Measurements from ENCODE around the gene B3GAT1. TPM values are rescaled to one million over a fixed set of nuclear protein-coding genes. Genes with fewer than 3 reads are reported as not detected.

B3GAT1 gene
- total RNA-seq, 2 donors from 2014 or later, result 0.16 TPM; not detected in 1

- H3K4me1 ChIP-seq, result no peaks in the 10 kb centered on the region
- H3K4me3 ChIP-seq, result no peak overlapping the region
- no peaks in the 10 kb centered on the region for H3K9me3 ChIP-seq
- no peak for TF ChIP-seq CTCF (IDR thresholded peaks at IDR 0.05)
- no peak for DNase-seq (ENCODE audit: low spot score)
- no peak overlapping the region for H3K27ac ChIP-seq
- H3K36me3 ChIP-seq, result no peaks in the 10 kb centered on the region
- H3K27me3 ChIP-seq, result no peaks in the 10 kb centered on the region
Measured at GRCh38 chr11:134372536-134372935, 39.5 kb downstream of the B3GAT1 start.

GRCh38 chr11:134371436-134372185 lies 40.4 kb downstream of the B3GAT1 start:
- Histone ChIP-seq H3K27ac (no peak overlapping the region), H3K4me1 (no peaks in the 10 kb centered on the region), H3K36me3 (no peaks in the 10 kb centered on the region), H3K4me3 (no peak overlapping the region), H3K27me3 (no peaks in the 10 kb centered on the region), H3K9me3 (no peaks in the 10 kb centered on the region)
- no peak for DNase-seq (ENCODE audit: low spot score)
- TF ChIP-seq CTCF (IDR thresholded peaks at IDR 0.05), result no peak

GRCh38 chr11:134370526-134371435 lies 41.3 kb downstream of the B3GAT1 start:
- H3K36me3 ChIP-seq, result no peaks in the 10 kb centered on the region
- no peak overlapping the region for H3K27ac ChIP-seq
- H3K4me3 ChIP-seq, result no peak overlapping the region
- no peaks in the 10 kb centered on the region for H3K9me3 ChIP-seq
- TF ChIP-seq CTCF (IDR thresholded peaks at IDR 0.05), result no peak
- H3K4me1 ChIP-seq, result no peaks in the 10 kb centered on the region
- no peaks in the 10 kb centered on the region for H3K27me3 ChIP-seq
- no peak for DNase-seq (ENCODE audit: low spot score)

GRCh38 chr11:134369656-134370525 lies 42.2 kb downstream of the B3GAT1 start:
- no peak overlapping the region for H3K4me3 ChIP-seq
- H3K27me3 ChIP-seq, result no peaks in the 10 kb centered on the region
- DNase-seq (ENCODE audit: low spot score), result no peak

More at GRCh38 chr11:134369656-134370525, 42.2 kb downstream of the B3GAT1 start:
- Histone ChIP-seq H3K27ac (no peak overlapping the region), H3K9me3 (no peaks in the 10 kb centered on the region), H3K36me3 (no peaks in the 10 kb centered on the region), H3K4me1 (no peaks in the 10 kb centered on the region)
- no peak for TF ChIP-seq CTCF (IDR thresholded peaks at IDR 0.05)

Data from right atrium auricular region (tissue), 2 donors.